ENCODE measurements around the gene SCAPER.
"Not testable (repeated sequence)": the region's sequence is repeated elsewhere in the genome, so short reads cannot be mapped to it uniquely, and the experiment has no call there.

Gene SCAPER

GRCh38 chr15:76912430-76912829 is 7.3 kb upstream of the SCAPER start:
- DNase-seq, result no peak

DNA sequence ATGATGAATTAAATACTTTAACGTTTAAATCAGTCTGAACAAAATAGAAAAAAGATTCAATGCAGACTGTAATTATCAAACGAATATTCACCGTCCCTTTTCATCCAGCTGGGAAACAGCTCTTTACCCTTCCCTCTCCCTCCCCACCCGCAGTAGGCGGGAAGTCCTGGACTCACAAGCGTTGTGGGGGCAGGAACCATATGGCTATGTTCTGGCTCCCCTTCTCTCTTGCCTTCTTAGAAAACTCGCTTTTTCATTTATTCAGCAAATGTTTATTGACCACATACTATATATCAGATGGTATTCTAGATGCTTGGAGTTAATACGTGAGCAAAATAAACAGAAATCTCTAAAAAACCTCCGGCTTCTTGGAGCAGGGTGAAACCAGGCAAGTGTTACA is 715 bp upstream of the SCAPER start:
- DNase-seq, result no peak

DNA sequence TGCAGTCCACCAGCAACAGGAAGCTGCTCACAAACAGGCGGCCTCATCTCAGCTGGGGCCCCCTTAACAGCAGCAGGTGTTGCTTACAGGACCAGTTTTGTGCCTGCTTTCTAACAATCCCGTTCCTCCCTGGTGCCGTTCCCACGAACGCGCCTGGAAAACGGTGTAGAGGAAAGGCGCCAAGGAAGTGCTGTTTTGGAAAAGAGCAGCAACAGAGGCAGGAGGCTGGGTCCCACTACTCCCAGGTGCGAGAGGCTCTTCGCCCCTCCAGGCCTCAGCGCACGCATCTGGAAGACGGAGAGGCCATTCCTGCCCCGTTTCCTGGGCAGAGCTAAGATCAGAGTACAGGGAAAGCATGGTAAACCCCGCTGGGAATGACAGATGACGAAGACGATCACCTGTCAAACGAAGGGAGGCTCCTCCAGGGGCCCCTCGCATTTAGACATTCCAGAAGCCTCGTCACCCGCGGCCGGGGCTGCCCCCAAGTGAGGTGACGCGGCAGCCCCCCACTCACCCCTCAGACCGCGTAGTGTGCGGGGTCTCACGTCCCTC is 603 bp downstream of the SCAPER start:
- peak in 1 of 2 donors; percentile 6 for DNase-seq

DNA sequence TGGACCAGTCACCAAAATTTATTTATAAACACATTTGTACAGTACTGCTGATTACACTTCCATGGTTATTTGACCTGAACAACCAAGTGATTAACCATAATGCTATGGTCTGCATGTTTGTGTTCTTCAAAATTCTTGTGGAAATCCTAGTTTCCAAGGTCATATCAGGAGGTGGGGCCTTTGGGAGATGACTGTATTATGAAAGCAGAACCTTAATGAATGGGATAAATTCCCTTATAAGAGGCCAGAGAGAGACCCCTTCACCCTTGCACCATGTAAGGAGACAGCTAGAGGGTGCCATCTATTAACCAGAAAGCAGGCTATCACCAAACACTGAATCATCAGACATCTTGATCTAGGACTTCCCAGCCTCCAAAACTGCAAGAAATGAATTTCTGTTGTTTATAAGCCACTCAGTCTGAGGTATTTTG is 1.9 kb downstream of the SCAPER start:
- peak; percentile 20 to 39 for DNase-seq

GRCh38 chr15:76901965-76902364 is 3.2 kb downstream of the SCAPER start:
- DNase-seq, result no peak

DNA sequence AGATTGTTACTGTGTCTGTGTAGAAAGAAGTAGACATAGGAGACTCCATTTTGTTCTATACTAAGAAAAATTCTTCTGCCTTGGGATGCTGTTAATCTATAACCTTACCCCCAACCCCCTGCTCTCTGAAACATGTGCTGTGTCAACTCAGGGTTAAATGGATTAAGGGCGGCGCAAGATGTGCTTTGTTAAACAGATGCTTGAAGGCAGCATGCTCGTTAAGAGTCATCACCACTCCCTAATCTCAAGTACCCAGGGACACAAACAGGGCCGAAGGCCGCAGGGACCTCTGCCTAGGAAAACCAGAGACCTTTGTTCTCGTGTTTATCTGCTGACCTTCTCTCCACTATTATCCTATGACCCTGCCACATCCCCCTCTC is 5.2 kb downstream of the SCAPER start:
- not testable (repeated sequence) for DNase-seq

DNA sequence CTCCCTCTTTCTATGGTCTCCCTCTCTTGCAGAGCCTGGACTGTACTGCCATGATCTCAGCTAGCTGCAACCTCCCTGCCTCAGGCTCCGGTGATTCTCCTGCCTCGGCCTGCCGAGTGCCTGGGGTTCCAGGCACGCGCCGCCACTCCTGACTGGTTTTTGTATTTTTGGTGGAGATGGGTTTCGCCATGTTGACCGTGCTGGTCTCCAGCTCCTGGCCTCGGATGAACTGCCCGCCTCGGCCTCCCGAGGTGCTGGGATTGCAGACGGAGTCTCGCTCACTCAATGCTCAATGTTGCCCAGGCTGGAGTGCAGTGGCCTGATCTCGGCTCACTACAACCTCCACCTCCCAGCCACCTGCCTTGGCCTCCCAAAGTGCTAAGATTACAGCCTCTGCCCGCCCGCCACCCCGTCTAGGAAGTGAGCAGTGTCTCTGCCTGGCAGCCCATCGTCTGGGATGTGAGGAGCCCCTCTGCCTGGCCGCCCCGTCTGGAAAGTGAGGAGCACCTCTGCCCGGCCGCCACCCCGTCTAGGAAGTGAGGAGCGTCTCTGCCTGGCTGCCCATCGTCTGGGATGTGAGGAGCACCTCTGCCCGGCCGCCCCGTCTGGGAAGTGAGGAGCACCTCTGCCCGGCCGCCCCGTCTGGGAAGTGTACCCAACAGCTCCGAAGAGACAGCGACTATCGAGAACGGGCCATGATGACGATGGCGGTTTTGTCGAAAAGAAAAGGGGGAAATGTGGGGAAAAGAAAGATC is 5.8 kb downstream of the SCAPER start:
- DNase-seq, result not testable (repeated sequence)

- DNase-seq, result no peak
Measured at GRCh38 chr15:76898102-76898501, 7.0 kb downstream of the SCAPER start.

GRCh38 chr15:76894174-76894573 is 11.0 kb downstream of the SCAPER start:
- DNase-seq, result no peak

DNA sequence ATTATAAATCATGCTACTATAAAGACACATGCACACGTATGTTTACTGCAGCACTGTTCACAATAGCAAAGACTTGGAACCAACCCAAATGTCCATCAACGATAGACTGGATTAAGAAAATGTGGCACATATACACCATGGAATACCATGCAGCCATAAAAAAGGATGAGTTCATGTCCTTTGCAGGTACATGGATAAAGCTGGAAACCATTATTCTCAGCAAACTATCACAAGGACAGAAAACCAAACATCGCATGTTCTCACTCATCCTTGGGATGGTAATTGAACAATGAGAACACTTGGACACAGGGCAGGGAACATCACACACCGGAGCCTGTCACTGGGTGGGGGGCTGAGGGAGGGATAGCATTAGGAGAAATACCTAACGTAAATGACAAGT is 12.3 kb downstream of the SCAPER start:
- not testable (repeated sequence) for DNase-seq

GRCh38 chr15:76887280-76888141 is 17.6 kb downstream of the SCAPER start:
- DNase-seq, result not testable (repeated sequence)

- no peak for DNase-seq
Measured at GRCh38 chr15:76885212-76885611, 19.9 kb downstream of the SCAPER start.

DNA sequence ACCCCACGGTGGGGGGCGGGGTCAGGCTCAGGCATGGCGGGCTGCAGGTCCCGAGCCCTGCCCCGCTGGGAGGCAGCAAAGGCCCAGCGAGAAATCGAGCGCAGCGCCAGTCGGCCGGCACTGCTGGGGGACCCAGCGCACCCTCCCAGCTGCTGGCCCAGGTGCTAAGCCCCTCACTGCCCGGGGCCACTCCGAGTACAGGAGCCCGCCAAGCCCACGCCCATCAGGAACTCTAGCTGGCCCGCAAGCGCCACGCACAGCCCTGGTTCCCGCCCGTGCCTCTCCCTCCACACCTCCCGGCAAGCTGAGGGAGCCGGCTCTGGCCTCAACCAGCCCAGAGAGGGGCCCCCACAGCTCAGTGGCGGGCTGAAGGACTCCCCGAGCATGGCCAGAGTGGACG is 29.2 kb downstream of the SCAPER start:
- DNase-seq, result no peak

DNA sequence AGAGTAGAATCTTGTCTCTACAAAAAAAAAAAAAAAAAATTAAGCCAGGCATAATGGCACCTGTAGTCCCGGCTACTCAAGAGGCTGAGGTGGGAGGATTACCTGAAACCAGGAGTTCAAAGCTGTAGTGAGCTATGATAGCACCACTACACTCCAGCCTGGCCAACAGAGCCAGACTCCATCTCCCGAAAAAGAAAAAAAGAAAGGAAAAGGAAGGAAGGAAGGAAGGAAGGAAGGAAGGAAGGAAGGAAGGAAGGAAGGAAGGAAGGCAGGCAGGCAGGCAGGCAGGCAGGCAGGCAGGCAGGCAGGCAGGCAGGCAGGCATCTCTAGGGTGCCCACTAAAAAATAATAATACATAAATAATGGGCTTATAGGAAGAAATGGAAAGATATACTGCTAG is 32.1 kb downstream of the SCAPER start:
- not testable (repeated sequence) for DNase-seq

DNA sequence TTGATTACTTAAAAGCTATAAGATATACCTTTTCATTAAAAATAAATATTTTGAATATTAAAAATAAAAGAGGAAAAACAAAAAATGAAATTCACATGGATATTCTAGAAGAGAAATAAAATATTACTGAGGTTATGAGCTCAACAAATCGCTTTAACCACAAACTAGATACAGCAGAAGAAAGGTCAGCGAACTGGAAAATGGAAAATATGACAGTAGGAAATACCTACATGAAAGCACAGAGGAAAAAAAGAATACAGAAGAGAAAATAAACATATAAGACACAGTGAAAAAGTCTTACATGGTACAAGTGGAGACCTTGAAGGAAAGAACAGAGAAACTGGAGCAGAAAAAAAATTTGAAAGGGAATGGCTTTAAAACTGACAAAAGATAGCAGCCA is 33.2 kb downstream of the SCAPER start:
- no peak for DNase-seq

DNA sequence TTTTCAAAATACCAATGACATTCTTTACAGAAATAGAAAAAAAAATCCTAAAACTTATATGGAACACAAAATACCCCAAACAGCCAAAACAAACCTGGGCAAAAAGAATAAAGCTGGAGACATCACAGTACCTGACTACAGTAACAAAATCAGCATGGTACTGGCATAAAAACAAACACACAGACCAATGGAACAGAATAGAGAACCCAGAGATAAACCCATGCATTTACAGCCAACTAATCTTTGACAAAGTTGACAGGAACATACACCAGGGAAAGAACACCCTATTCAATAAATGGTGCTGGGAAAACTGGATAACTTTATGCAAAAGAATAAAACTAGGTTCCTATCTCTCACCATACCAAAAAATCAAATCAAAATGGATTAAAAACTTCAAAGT is 36.4 kb downstream of the SCAPER start:
- DNase-seq, result no peak

- peak in 1 of 2 donors; percentile 27 for DNase-seq
Measured at GRCh38 chr15:76866716-76867321, 38.3 kb downstream of the SCAPER start.

GRCh38 chr15:76866008-76866407 is 39.1 kb downstream of the SCAPER start:
- DNase-seq, result no peak

DNA sequence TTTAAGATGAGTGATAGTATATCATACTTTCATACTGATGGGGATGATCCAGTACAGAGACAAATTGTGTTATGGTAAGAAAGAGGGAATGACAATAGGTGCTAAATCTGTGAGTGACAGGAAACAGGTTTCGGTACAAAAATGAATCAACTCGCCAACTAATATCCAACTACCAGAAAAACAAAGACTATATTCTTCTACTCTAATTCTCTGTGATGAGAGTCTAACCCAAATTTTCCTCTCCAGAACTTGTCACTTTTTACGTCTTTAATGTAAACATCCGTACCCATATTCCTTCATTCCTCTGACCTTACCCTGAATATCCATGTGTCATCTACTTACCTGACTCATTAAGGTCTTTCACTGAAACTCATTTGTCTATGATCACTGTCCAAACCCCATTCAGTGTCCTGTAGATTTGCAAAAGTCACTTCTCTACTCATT is 39.6 kb downstream of the SCAPER start:
- no peak for DNase-seq

DNA sequence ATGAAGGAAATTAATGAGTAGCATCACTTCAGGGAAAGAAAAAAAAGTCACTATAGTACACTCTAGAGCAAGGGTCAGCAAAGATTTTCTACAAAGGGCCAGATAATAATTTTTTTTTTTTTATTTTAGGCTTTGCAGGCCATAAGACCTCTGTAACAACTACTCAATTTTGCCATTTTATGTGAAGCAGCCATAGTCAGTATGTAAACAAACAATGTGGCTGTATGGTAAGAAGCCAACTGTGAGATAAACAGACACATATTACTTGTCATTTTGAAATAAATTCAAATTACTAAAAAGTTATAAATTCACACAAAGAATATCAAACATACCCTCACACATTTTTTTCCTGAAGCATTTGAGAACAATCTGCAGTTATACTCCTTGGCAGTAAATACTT is 40.6 kb downstream of the SCAPER start:
- no peak for DNase-seq

GRCh38 chr15:76863693-76864092 is 41.4 kb downstream of the SCAPER start:
- DNase-seq, result no peak

DNA sequence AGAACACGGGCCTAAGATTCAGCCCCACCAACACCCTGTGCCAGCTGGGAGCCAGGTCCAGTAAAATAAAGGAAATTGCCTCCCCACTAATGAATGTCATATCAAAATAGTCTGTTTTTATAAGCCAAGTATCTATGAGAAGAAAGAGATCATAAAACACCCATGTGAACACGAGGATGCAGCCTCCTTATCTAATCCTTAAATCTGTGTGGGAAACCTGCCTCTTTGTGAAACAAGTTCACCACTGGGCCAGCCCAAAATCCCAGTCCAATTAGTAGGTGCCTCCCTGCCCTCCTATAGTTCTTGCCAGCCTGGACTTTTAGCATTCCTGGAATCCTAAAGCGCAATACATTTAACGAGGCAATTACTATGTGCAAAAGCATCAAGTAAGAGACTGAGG is 42.0 kb downstream of the SCAPER start:
- no peak for DNase-seq

- DNase-seq, result no peak
Measured at GRCh38 chr15:76861815-76862397, 43.2 kb downstream of the SCAPER start.
